Right lobe of liver (tissue), 4 donors: ENCODE data around the gene DOCK1.

Source experiments
- CTCF ChIP-seq, 4 donors: fragments of 200-600 bp in 3 of 4; fragments of 450-650 bp in 1 of 4; IDR thresholded peaks; one replicate each; pipeline versions ENCODE4 v1.5.1 to v1.8.0; 2016 to 2022; ENCODE audit warnings: antibody characterized with exemption in 4 of 4, mild to moderate bottlenecking in 2 of 4
- POLR2A ChIP-seq: fragments of 450-650 bp; IDR thresholded peaks from one replicate; pipeline ENCODE4 v1.6.1; 2017; ENCODE audit warnings: antibody characterized with exemption, mild to moderate bottlenecking
- donor health status: DM: no; HTN: no; CAD: no.
- donor health status: DM: no; HTN: no; CAD: no.
- donor health status: DM: no; HTN: yes; CAD: no.

GRCh38 chr10:126908729-126909128 is 3.5 kb downstream of the DOCK1 start:
- no peak for TF ChIP-seq POLR2A
- no peak for TF ChIP-seq CTCF (IDR thresholded peaks at IDR 0.05)
